ENCODE data around the gene SMAD1.
"Not testable (repeated sequence)": the region's sequence is repeated elsewhere in the genome, so short reads cannot be mapped to it uniquely, and the experiment has no call there.

The SMAD1 gene

DNA sequence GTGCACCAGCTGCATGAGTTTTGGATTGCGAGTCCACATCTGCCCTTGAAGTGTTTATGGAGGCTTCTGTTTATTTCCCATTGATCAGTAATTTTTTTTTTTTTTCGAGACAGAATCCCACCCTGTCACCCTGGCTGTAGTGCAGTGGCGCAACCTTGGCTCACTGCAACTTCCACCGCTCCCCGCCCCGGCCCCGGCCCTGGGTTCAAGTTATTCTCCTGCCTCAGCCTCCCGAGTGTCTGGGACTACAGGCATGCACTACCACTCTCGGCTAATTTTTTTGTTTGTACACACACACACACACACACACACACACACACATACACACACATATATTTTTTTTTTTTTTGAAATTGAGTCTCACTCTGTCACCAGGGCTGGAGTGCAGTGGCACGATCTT lies 46.1 kb downstream of the SMAD1 start:
- H3K9ac ChIP-seq (ENCODE audit: low read depth, low read length): no peak overlapping the region
- no peaks in the 10 kb centered on the region for H3K9me3 ChIP-seq (ENCODE audit: control insufficient read depth, insufficient read depth, low read length)
- H3K27ac ChIP-seq (ENCODE audit: low read depth, low read length): no peak overlapping the region
- H3K36me3 ChIP-seq (ENCODE audit: control insufficient read depth, insufficient read depth, low read length): no peaks in the 10 kb centered on the region
- peaks cover 16% of the 10 kb centered on the region for H3K4me1 ChIP-seq (ENCODE audit: control insufficient read depth, insufficient read depth, low read length)
- H3K27me3 ChIP-seq (ENCODE audit: control insufficient read depth, insufficient read depth, low read length): no peaks in the 10 kb centered on the region
- H3K4me3 ChIP-seq (ENCODE audit: low read depth, low read length): no peak overlapping the region

DNA sequence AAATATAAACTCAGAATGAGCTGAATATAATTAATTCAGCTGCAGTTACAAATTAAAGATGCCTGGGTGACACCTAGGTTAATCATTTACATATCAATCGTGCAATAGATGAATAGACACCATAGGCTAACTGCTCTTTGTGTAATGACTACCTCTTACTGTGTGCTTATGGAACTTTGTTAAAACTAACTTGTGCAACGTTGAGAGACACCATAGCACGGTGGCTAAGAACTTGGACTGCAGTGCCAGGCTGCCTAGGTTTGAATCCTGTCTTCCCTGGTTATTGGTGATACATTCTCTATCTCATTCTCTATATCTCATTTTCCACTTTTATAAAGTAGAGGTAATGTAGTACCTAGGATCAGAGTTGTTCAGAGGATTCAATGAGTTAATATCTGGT lies 46.9 kb downstream of the SMAD1 start:
- Histone ChIP-seq H3K36me3 (ENCODE audit: control insufficient read depth, insufficient read depth, low read length) (no peaks in the 10 kb centered on the region), H3K4me3 (ENCODE audit: low read depth, low read length) (no peak overlapping the region), H3K4me1 (ENCODE audit: control insufficient read depth, insufficient read depth, low read length) (peaks cover 16% of the 10 kb centered on the region), H3K9me3 (ENCODE audit: control insufficient read depth, insufficient read depth, low read length) (no peaks in the 10 kb centered on the region), H3K27ac (ENCODE audit: low read depth, low read length) (no peak overlapping the region), H3K27me3 (ENCODE audit: control insufficient read depth, insufficient read depth, low read length) (no peaks in the 10 kb centered on the region), H3K9ac (ENCODE audit: low read depth, low read length) (no peak overlapping the region)

DNA sequence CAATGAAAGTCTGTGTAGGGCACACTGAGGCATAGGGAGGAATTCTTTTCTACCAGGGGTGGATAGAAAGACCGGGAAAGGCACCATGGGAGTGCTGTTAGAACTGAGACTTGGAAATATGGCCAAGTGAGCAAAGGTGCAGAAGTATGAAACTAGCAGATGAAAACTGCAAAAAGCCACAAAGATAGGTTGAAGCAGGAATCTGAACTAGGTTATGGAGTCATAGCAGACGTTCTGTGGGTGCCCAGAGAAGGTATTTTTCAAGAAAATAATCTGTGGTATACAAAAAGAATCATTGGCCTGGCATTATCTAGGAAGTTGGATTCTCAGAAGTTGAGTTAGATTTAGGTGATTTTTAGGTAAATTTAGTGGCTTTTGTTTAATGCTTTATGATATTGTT lies 48.5 kb downstream of the SMAD1 start:
- Histone ChIP-seq H3K27ac (ENCODE audit: low read depth, low read length) (no peak overlapping the region), H3K4me1 (ENCODE audit: control insufficient read depth, insufficient read depth, low read length) (peaks cover 12% of the 10 kb centered on the region), H3K4me3 (ENCODE audit: low read depth, low read length) (no peak overlapping the region), H3K36me3 (ENCODE audit: control insufficient read depth, insufficient read depth, low read length) (no peaks in the 10 kb centered on the region), H3K9me3 (ENCODE audit: control insufficient read depth, insufficient read depth, low read length) (no peaks in the 10 kb centered on the region), H3K9ac (ENCODE audit: low read depth, low read length) (no peak overlapping the region), H3K27me3 (ENCODE audit: control insufficient read depth, insufficient read depth, low read length) (no peaks in the 10 kb centered on the region)

DNA sequence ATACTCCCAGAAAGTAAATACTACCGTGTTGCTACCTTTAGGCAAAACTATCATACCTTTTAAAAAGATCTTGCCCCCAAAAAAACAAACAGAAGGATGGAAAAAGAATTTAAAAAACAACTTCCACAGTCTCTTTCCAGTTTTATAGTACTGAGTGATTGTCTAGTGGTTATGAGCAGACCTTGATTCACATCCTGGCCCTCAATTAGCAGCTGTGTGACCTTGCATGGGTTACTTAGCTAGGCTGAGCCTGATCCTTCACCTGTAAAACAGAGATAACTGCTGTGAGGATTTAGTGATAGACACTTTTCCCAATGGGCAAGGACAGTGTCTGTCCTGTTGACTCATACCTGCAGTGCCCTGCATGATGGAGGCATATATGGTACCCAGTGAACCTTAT lies 49.0 kb downstream of the SMAD1 start:
- Histone ChIP-seq H3K4me3 (ENCODE audit: low read depth, low read length) (no peak overlapping the region), H3K4me1 (ENCODE audit: control insufficient read depth, insufficient read depth, low read length) (0 out of 2 replicates have a peak, but pooled peaks cover 8% of the 10 kb centered on the region), H3K9ac (ENCODE audit: low read depth, low read length) (no peak overlapping the region), H3K36me3 (ENCODE audit: control insufficient read depth, insufficient read depth, low read length) (no peaks in the 10 kb centered on the region), H3K27ac (ENCODE audit: low read depth, low read length) (no peak overlapping the region), H3K9me3 (ENCODE audit: control insufficient read depth, insufficient read depth, low read length) (no peaks in the 10 kb centered on the region), H3K27me3 (ENCODE audit: control insufficient read depth, insufficient read depth, low read length) (no peaks in the 10 kb centered on the region)

DNA sequence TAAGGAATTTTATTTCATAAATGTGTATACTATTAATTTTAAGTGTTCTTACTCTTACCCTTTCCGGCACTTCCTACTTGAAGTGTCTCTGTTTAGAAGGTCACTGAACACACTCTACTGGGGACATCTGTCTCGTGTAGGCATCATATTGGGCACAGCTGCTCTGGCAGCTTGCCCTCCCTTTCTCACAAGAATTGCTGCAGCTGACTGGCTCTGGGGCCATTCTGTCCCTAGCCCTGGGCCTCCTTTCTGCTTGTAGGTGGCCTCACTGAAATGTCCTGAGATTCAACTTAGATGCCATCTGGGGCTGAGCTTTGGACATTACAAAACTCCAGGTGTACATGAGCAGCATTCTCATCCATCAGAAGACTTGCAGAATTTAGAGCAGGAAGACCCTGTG lies 49.6 kb downstream of the SMAD1 start:
- H3K9ac ChIP-seq (ENCODE audit: low read depth, low read length): no peak overlapping the region
- H3K27me3 ChIP-seq (ENCODE audit: control insufficient read depth, insufficient read depth, low read length): no peaks in the 10 kb centered on the region
- no peaks in the 10 kb centered on the region for H3K36me3 ChIP-seq (ENCODE audit: control insufficient read depth, insufficient read depth, low read length)
- no peak overlapping the region for H3K27ac ChIP-seq (ENCODE audit: low read depth, low read length)
- no peak overlapping the region for H3K4me3 ChIP-seq (ENCODE audit: low read depth, low read length)
- H3K4me1 ChIP-seq (ENCODE audit: control insufficient read depth, insufficient read depth, low read length): 0 out of 2 replicates have a peak, but pooled peaks cover 8% of the 10 kb centered on the region
- no peaks in the 10 kb centered on the region for H3K9me3 ChIP-seq (ENCODE audit: control insufficient read depth, insufficient read depth, low read length)

DNA sequence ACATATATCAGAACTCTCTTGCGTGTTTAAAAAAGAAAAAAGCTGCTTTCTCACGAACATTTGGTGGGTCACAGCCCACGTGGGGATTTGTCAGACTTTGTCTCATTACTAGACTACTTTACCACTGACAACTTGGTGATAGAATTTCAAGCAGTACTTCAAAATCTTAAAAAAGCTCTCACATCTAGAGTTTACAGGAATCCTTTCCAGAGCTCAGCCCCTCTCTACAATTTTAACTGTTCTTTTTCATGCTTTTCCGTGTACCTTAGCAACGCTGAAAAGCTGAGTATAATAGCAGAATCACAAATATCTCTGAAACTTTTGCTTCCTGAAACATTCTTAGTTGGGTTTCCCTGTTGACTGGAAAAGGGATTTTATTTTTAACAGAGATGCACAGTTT lies 50.2 kb downstream of the SMAD1 start:
- H3K4me3 ChIP-seq (ENCODE audit: low read depth, low read length): no peak overlapping the region
- H3K9ac ChIP-seq (ENCODE audit: low read depth, low read length): no peak overlapping the region
- H3K4me1 ChIP-seq (ENCODE audit: control insufficient read depth, insufficient read depth, low read length): 0 out of 2 replicates have a peak, but pooled peaks cover 8% of the 10 kb centered on the region

DNA sequence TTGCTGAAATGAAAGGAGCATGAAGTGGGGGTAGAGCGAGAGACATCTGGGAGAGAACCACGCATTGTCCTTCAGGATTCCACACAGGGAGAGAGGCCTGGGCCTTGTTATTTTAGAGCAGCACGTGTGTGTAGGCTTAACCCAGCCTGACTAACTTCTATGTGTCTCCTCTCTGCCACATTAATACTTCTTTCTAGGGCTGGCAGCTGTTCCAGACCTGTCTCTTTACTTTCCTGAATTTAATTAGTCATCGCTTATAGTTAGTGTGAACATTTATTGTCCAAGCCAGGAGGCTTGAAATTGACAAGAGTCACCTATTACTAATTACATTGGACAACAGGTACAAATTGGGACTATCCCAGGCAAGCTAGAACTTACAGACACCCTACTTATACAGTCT lies 51.3 kb downstream of the SMAD1 start:
- H3K27me3 ChIP-seq (ENCODE audit: control insufficient read depth, insufficient read depth, low read length): no peaks in the 10 kb centered on the region
- peaks cover 12% of the 10 kb centered on the region; the same call in 1 of the 2 replicates for H3K4me1 ChIP-seq (ENCODE audit: control insufficient read depth, insufficient read depth, low read length)
- H3K9me3 ChIP-seq (ENCODE audit: control insufficient read depth, insufficient read depth, low read length): no peaks in the 10 kb centered on the region
- H3K4me3 ChIP-seq (ENCODE audit: low read depth, low read length): no peak overlapping the region
- no peaks in the 10 kb centered on the region for H3K36me3 ChIP-seq (ENCODE audit: control insufficient read depth, insufficient read depth, low read length)
- no peak overlapping the region for H3K9ac ChIP-seq (ENCODE audit: low read depth, low read length)
- no peak overlapping the region for H3K27ac ChIP-seq (ENCODE audit: low read depth, low read length)

More for the DNA sequence above, 50.2 kb downstream of the SMAD1 start:
- Histone ChIP-seq H3K27ac (ENCODE audit: low read depth, low read length) (no peak overlapping the region), H3K9me3 (ENCODE audit: control insufficient read depth, insufficient read depth, low read length) (no peaks in the 10 kb centered on the region), H3K36me3 (ENCODE audit: control insufficient read depth, insufficient read depth, low read length) (no peaks in the 10 kb centered on the region), H3K27me3 (ENCODE audit: control insufficient read depth, insufficient read depth, low read length) (no peaks in the 10 kb centered on the region)

DNA sequence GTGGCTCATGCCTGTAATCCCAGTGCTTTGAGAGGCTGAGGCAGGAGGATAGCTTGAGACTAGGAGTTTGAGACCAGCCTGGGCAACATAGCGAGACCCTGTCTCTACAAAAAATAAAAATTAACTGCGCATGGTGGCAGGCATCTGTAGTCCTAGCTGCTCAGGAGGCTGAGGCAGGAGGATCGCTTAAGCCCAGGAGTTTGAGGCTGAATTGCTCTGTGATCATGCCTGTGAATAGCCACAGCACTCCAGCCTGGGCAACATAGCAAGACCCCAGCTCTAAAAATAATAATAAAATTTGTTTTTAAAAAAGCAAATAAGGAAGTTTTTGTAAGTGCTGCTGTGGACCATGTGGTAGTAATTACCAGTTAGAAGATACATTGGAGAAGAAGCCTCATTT lies 51.8 kb downstream of the SMAD1 start:
- H3K4me3 ChIP-seq (ENCODE audit: low read depth, low read length); H3K27me3 ChIP-seq (ENCODE audit: control insufficient read depth, insufficient read depth, low read length); H3K27ac ChIP-seq (ENCODE audit: low read depth, low read length); H3K9ac ChIP-seq (ENCODE audit: low read depth, low read length); H3K36me3 ChIP-seq (ENCODE audit: control insufficient read depth, insufficient read depth, low read length); H3K9me3 ChIP-seq (ENCODE audit: control insufficient read depth, insufficient read depth, low read length): not testable (repeated sequence)
- H3K4me1 ChIP-seq (ENCODE audit: control insufficient read depth, insufficient read depth, low read length): peaks cover 12% of the 10 kb centered on the region; the same call in 1 of the 2 replicates

DNA sequence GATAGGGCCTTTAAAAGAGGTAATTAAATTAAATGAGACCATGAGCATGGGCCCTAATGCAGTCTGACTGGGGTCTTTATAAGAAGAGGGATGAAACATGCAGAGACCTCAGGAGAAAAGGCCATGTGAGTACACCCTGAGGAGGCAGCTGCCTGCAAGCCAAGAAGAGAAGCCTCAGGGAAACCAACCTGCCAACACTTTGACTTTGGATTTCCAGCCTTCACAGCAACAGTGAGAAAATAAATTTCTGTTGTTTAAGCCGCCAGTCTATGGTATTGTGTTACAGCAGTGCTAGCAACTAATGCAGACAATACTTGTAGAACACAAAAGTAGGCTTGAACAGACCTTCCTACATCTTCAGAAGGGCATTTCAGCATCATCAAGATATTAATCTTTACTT lies 52.3 kb downstream of the SMAD1 start:
- Histone ChIP-seq H3K27ac (ENCODE audit: low read depth, low read length) (no peak overlapping the region), H3K36me3 (ENCODE audit: control insufficient read depth, insufficient read depth, low read length) (no peaks in the 10 kb centered on the region), H3K4me1 (ENCODE audit: control insufficient read depth, insufficient read depth, low read length) (peaks cover 14% of the 10 kb centered on the region; the same call in 1 of the 2 replicates), H3K9ac (ENCODE audit: low read depth, low read length) (no peak overlapping the region), H3K27me3 (ENCODE audit: control insufficient read depth, insufficient read depth, low read length) (no peaks in the 10 kb centered on the region), H3K9me3 (ENCODE audit: control insufficient read depth, insufficient read depth, low read length) (no peaks in the 10 kb centered on the region), H3K4me3 (ENCODE audit: low read depth, low read length) (no peak overlapping the region)

DNA sequence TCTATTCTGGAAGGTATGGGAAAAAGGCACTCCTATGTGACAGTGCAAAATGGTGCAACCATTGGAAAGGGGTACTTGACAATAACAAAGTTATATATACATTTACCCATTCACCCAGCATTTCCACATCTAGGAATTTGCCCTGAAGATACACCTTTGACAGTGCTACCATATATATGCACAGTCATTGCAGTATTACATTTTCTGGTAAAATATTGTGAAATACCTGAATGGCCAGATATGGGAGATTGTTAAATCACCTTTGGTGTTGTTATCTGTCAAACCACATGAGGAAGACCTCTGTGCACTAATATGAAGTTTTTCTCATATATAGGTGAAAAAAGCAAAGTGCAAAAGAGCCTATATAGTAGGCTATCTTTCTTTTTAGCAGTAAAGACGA lies 53.5 kb downstream of the SMAD1 start:
- Histone ChIP-seq H3K27ac (ENCODE audit: low read depth, low read length) (no peak overlapping the region), H3K9me3 (ENCODE audit: control insufficient read depth, insufficient read depth, low read length) (no peaks in the 10 kb centered on the region), H3K9ac (ENCODE audit: low read depth, low read length) (no peak overlapping the region), H3K36me3 (ENCODE audit: control insufficient read depth, insufficient read depth, low read length) (no peaks in the 10 kb centered on the region), H3K4me1 (ENCODE audit: control insufficient read depth, insufficient read depth, low read length) (peaks cover 26% of the 10 kb centered on the region; the same call in 1 of the 2 replicates), H3K27me3 (ENCODE audit: control insufficient read depth, insufficient read depth, low read length) (no peaks in the 10 kb centered on the region), H3K4me3 (ENCODE audit: low read depth, low read length) (no peak overlapping the region)

DNA sequence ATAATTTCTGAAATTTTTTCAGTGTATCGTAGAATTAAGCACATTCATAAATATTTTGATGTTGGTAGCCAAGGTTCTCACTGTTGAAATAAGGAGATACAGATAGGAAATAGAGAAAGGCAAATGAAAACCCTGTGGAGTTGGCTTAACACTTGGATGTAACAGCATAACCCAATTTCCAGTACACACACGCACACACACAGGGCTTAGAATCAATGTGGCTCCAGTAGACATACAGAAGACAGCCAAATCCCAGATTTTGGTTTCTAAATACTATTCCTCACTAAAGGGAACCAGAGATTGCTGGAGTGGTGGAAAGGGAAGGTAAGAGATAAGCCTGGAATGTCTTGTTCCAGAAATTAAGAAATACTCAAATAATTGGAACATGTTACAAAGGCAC lies 54.4 kb downstream of the SMAD1 start:
- Histone ChIP-seq H3K9me3 (ENCODE audit: control insufficient read depth, insufficient read depth, low read length) (no peaks in the 10 kb centered on the region), H3K9ac (ENCODE audit: low read depth, low read length) (no peak overlapping the region), H3K27ac (ENCODE audit: low read depth, low read length) (no peak overlapping the region), H3K4me1 (ENCODE audit: control insufficient read depth, insufficient read depth, low read length) (peaks cover 34% of the 10 kb centered on the region), H3K27me3 (ENCODE audit: control insufficient read depth, insufficient read depth, low read length) (no peaks in the 10 kb centered on the region), H3K4me3 (ENCODE audit: low read depth, low read length) (no peak overlapping the region), H3K36me3 (ENCODE audit: control insufficient read depth, insufficient read depth, low read length) (no peaks in the 10 kb centered on the region)

DNA sequence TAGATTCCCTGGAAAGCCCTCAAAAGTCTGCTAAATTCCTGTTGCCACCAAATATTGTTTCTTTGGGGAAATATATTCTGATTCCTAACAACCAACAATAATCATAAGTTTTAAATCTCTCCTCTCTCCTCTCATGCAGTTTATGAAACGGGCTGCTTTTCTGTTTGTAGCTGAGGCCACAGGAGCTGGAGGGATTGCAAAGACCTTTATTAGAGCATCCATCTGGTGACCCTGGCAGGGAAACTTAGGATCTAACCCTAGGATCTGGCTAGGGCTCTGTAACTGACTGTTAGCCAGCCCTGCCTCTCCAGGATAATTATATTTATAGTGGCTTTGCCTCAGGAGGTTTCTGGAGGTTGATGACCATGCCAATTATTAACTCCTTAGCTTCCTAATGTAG lies 56.9 kb downstream of the SMAD1 start:
- Histone ChIP-seq H3K27ac (ENCODE audit: low read depth, low read length) (no peak overlapping the region), H3K9ac (ENCODE audit: low read depth, low read length) (no peak overlapping the region), H3K4me3 (ENCODE audit: low read depth, low read length) (no peak overlapping the region), H3K9me3 (ENCODE audit: control insufficient read depth, insufficient read depth, low read length) (no peaks in the 10 kb centered on the region), H3K27me3 (ENCODE audit: control insufficient read depth, insufficient read depth, low read length) (no peaks in the 10 kb centered on the region), H3K36me3 (ENCODE audit: control insufficient read depth, insufficient read depth, low read length) (peaks cover 5% of the 10 kb centered on the region; the same call in 1 of the 2 replicates), H3K4me1 (ENCODE audit: control insufficient read depth, insufficient read depth, low read length) (peaks cover 32% of the 10 kb centered on the region)

All from HUES48 (cell line).